Hepatocyte (in vitro differentiated cells): ENCODE measurements around the gene PPFIBP2. TPM values are rescaled to one million over a fixed set of nuclear protein-coding genes. Genes with fewer than 3 reads are reported as not detected.

Experiments used
- DNase-seq: peaks from one replicate; pipeline ENCODE4 v3.0.0-alpha.2; 2016; ENCODE audit warnings: low spot score
- H2AFZ ChIP-seq: fragments of 200-600 bp; sonication (generic); 2 replicates; pipeline ENCODE4 v1.6.0; 2016; ENCODE audit warnings: antibody characterized with exemption, mild to moderate bottlenecking
- H3K27ac ChIP-seq: fragments of 200-600 bp; sonication (generic); 2 replicates; pipeline ENCODE4 v1.5.1; 2016; ENCODE audit warnings: mild to moderate bottlenecking
- H3K27me3 ChIP-seq: fragments of 200-600 bp; sonication (generic); 2 replicates; pipeline ENCODE4 v1.6.1; 2016
- H3K36me3 ChIP-seq: fragments of 200-600 bp; sonication (generic); replicated peaks from 2 replicates; pipeline ENCODE4 v1.5.1; 2016; ENCODE audit warnings: low read depth; ENCODE audit not compliant: insufficient read depth
- H3K4me1 ChIP-seq: fragments of 200-600 bp; sonication (generic); 2 replicates; pipeline ENCODE4 v1.5.1; 2016; ENCODE audit warnings: mild to moderate bottlenecking, moderate library complexity; ENCODE audit not compliant: insufficient read depth
- H3K4me2 ChIP-seq: fragments of 200-600 bp; sonication (generic); 2 replicates; pipeline ENCODE4 v1.6.0; 2016
- H3K4me3 ChIP-seq: fragments of 200-600 bp; sonication (generic); 2 replicates; pipeline ENCODE4 v1.5.1; 2016; ENCODE audit warnings: mild to moderate bottlenecking
- H3K79me2 ChIP-seq: fragments of 200-600 bp; sonication (generic); 2 replicates; pipeline ENCODE4 v1.6.0; 2017; ENCODE audit warnings: mild to moderate bottlenecking
- H3K9me2 ChIP-seq: fragments of 200-600 bp; sonication (generic); replicated peaks from 2 replicates; pipeline ENCODE4 v1.6.0; 2017; ENCODE audit warnings: mild to moderate bottlenecking; ENCODE audit not compliant: insufficient read depth
- H3K9me3 ChIP-seq: fragments of 200-600 bp; sonication (generic); 2 replicates; pipeline ENCODE4 v1.5.1; 2016; ENCODE audit warnings: low read depth, mild to moderate bottlenecking
- H4K20me1 ChIP-seq: fragments of 200-600 bp; sonication (generic); 2 replicates; pipeline ENCODE4 v1.6.0; 2016; ENCODE audit warnings: mild to moderate bottlenecking; ENCODE audit not compliant: insufficient read depth, poor library complexity, severe bottlenecking
- EZH2 ChIP-seq: fragments of 200-600 bp; sonication (generic); IDR thresholded peaks from 2 replicates; pipeline ENCODE4 v1.6.1; 2016; ENCODE audit warnings: antibody characterized with exemption, mild to moderate bottlenecking, borderline replicate concordance
- EZH2phosphoT487 ChIP-seq: fragments of 200-600 bp; sonication (generic); IDR thresholded peaks from one replicate; pipeline ENCODE4 v1.6.1; 2018; ENCODE audit warnings: antibody characterized with exemption, mild to moderate bottlenecking, low read depth, moderate library complexity; ENCODE audit not compliant: unreplicated experiment, severe bottlenecking
- WGBS: methylation state at CpG from one replicate; pipeline ENCODE4 v1.1.6; 2016; ENCODE audit warnings: low lambda C conversion rate; ENCODE audit errors: missing lambda C conversion rate; 5-methylcytosine and 5-hydroxymethylcytosine counted together
- polyA plus RNA-seq: library from polyadenylated mRNA; unstranded; fragments of >200 nt; fragmentation: Nextera tagmentation; extraction: Ambion mirVana; gene quantifications from 2 replicates; pipeline ENCODE4 v1.2.1, GENCODE V29; 2016
- total RNA-seq: library from RNA; depleted of rRNA; stranded (reverse); fragments of >200 nt; gene quantifications from 2 replicates; pipeline ENCODE4 v1.2.3, GENCODE V29; 2014
- TF ChIP-seq, protein P1 (sequence below): fragments of 200-600 bp; sonication (generic); IDR thresholded peaks from 2 replicates; pipeline ENCODE4 v1.5.1; 2016; ENCODE audit warnings: antibody characterized with exemption, mild to moderate bottlenecking; ENCODE audit not compliant: poor library complexity

PPFIBP2 gene
- total and polyA plus RNA-seq, 2 experiments from 2014 or later = 33.9 to 55.8 TPM

- Histone ChIP-seq H3K36me3 (no peaks in the 10 kb centered on the region), H4K20me1 (no peaks in the 10 kb centered on the region), H2AFZ (no peak overlapping the region), H3K9me2 (no peaks in the 10 kb centered on the region), H3K4me2 (no peak overlapping the region), H3K79me2 (peaks cover 23% of the 10 kb centered on the region), H3K27ac (peak overlapping the region; percentile 87), H3K4me1 (peaks cover 36% of the 10 kb centered on the region), H3K9me3 (no peaks in the 10 kb centered on the region), H3K4me3 (no peak overlapping the region), H3K27me3 (no peaks in the 10 kb centered on the region)
- 74% methylated on average over 5 of the region's 5 CpGs for WGBS
- peak; percentile 32 for DNase-seq
- no peak for TF ChIP-seq EZH2phosphoT487
- TF ChIP-seq, protein P1, sequence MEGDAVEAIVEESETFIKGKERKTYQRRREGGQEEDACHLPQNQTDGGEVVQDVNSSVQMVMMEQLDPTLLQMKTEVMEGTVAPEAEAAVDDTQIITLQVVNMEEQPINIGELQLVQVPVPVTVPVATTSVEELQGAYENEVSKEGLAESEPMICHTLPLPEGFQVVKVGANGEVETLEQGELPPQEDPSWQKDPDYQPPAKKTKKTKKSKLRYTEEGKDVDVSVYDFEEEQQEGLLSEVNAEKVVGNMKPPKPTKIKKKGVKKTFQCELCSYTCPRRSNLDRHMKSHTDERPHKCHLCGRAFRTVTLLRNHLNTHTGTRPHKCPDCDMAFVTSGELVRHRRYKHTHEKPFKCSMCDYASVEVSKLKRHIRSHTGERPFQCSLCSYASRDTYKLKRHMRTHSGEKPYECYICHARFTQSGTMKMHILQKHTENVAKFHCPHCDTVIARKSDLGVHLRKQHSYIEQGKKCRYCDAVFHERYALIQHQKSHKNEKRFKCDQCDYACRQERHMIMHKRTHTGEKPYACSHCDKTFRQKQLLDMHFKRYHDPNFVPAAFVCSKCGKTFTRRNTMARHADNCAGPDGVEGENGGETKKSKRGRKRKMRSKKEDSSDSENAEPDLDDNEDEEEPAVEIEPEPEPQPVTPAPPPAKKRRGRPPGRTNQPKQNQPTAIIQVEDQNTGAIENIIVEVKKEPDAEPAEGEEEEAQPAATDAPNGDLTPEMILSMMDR = no peak
- no peak for TF ChIP-seq EZH2
Observed at GRCh38 chr11:7511401-7511800, 2.4 kb upstream of the PPFIBP2 start.

GRCh38 chr11:7512525-7513233, 1.1 kb upstream of the PPFIBP2 start:
- H3K79me2 ChIP-seq = peaks cover 34% of the 10 kb centered on the region
- H3K9me3 ChIP-seq = no peaks in the 10 kb centered on the region
- no peaks in the 10 kb centered on the region for H4K20me1 ChIP-seq
- H3K36me3 ChIP-seq = no peaks in the 10 kb centered on the region
- H2AFZ ChIP-seq = peak overlapping the region; percentile 44
- no peaks in the 10 kb centered on the region for H3K9me2 ChIP-seq
- H3K4me2 ChIP-seq = peak overlapping the region; percentile 88
- DNase-seq = peak; percentile 41
- H3K4me3 ChIP-seq = peak overlapping the region; percentile 47
- peaks cover 36% of the 10 kb centered on the region for H3K4me1 ChIP-seq
- peak overlapping the region; percentile 87 for H3K27ac ChIP-seq
- WGBS = 46% methylated on average over 18 of the region's 18 CpGs
- TF ChIP-seq EZH2phosphoT487 = no peak
- no peaks in the 10 kb centered on the region for H3K27me3 ChIP-seq

DNA sequence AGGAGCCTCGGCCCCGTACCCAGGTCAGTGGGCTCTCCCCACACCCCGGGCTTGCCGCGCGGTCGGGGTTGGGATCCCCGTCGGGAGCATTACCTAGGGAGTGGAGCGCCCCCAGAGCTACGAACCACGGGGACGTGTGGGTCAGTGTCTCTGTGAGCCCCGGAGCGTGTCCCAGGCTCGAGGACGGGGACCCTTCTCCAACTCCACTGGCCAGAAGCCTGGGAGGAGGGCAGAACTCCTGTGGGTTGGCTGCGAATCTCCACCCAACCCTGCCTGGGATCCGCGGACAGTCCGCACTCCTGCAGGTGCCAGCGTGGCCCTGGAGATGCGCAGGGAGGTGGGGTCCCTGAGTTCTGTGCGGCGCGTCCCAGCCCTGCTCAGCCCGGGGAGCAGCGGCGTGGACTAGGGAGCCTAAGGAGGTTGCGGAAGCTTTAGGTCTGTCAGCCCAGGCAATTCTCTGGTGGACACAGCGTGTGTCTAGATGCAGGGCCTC, 346 bp downstream of the PPFIBP2 start:
- Histone ChIP-seq H3K27ac (peak overlapping the region; percentile 87), H3K27me3 (no peaks in the 10 kb centered on the region), H2AFZ (peak overlapping the region; percentile 44), H3K79me2 (peaks cover 42% of the 10 kb centered on the region), H3K36me3 (no peaks in the 10 kb centered on the region), H3K4me3 (peak overlapping the region; percentile 47), H4K20me1 (no peaks in the 10 kb centered on the region), H3K4me2 (peak overlapping the region; percentile 88), H3K9me3 (no peaks in the 10 kb centered on the region), H3K9me2 (no peaks in the 10 kb centered on the region), H3K4me1 (peaks cover 36% of the 10 kb centered on the region)
- DNase-seq = peak; percentile 37
- WGBS = 2% methylated on average over 31 of the region's 31 CpGs
- no peak for TF ChIP-seq EZH2phosphoT487
- no peak for TF ChIP-seq EZH2
- TF ChIP-seq, protein P1 = no peak

- H3K27me3 ChIP-seq = no peaks in the 10 kb centered on the region
- peaks cover 32% of the 10 kb centered on the region for H3K4me1 ChIP-seq
- WGBS = 86% methylated on average over 1 of the region's 1 CpG
- peaks cover 42% of the 10 kb centered on the region for H3K79me2 ChIP-seq
- peak overlapping the region; percentile 88 for H3K4me2 ChIP-seq
- no peak overlapping the region for H3K27ac ChIP-seq
- H2AFZ ChIP-seq = no peak overlapping the region
- TF ChIP-seq EZH2 (no peak), EZH2phosphoT487 (no peak)
- TF ChIP-seq, protein P1 = no peak
- no peak overlapping the region for H3K4me3 ChIP-seq
- DNase-seq = no peak
- H3K36me3 ChIP-seq = no peaks in the 10 kb centered on the region
- no peaks in the 10 kb centered on the region for H4K20me1 ChIP-seq
- H3K9me3 ChIP-seq = no peaks in the 10 kb centered on the region
- H3K9me2 ChIP-seq = no peaks in the 10 kb centered on the region
Observed at GRCh38 chr11:7515447-7515886, 1.7 kb downstream of the PPFIBP2 start.
